CD4-positive, alpha-beta T cell treated with Interleukin-21 for 1 hour (primary cell): ENCODE results near the gene SPACA7.

ENCODE experiments used
- DNase-seq: peaks from one replicate; pipeline ENCODE4 v3.0.0-alpha.2; 2020

The SPACA7 gene

GRCh38 chr13:112448621-112449544 lies 72.7 kb downstream of the SPACA7 start:
- DNase-seq = no peak

GRCh38 chr13:112449545-112449930 lies 73.4 kb downstream of the SPACA7 start:
- no peak for DNase-seq

- no peak for DNase-seq
Measured at GRCh38 chr13:112450118-112450903, 74.2 kb downstream of the SPACA7 start.

DNA sequence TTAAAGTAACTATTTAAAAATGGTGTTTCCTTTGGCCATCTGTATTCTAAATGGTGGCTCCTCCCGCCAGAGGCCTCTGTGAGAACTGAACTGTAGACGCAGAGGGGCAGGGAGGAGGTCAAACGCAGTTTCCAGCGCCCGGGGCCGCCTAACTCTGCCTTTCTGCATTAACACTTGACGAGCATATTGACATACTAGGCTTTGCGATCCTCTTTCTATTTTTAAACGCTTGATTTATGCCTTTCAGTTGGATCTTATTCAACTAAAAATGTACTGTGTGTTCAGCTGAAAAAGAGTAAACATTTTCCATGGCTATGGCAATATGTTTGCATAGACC lies 74.7 kb downstream of the SPACA7 start:
- DNase-seq = no peak

DNA sequence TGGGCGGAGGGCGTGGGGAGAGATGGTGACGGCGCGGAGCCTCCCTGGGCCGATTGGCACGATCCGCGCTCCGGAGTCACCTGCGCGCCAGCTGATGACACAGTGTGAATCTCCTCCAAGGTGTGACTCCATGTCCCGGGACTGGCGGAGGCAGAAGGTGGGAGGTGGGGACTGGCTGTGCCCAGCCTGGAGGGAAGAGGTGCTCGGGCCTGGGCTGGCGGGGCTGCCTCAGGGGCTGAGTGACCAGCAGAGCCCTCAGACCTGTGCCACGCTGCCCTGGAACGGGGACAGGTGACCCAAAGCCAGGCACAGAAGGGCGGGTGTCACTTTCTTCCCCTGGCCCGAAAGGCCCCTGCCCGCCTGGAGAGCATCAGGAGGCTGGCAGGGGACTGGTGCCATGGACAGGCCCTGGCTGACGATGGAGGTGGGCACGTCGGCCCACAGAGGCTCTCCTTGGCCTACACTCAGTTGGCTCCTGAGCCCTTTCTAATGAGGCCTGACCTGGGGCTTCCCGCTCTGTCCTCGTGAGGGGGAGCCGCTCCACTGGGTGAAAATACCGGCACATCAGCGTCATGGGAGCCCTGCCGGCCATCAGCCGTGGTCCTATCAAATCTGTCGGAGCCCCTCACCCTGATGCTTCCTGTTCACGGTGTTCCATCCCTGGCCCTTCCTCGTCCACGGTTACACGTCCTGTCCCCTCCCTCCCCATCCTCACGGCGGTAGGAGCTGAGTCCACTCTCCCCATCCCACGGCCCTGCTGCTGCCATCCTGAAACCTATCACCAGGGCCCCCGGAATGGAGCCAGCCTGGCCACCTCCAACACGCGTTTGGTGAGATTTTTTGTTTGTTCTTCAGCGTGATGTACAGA lies 75.6 kb downstream of the SPACA7 start:
- DNase-seq = no peak

- no peak for DNase-seq
Measured at GRCh38 chr13:112452380-112453206, 76.4 kb downstream of the SPACA7 start.

GRCh38 chr13:112453207-112453829 lies 77.2 kb downstream of the SPACA7 start:
- no peak for DNase-seq

DNA sequence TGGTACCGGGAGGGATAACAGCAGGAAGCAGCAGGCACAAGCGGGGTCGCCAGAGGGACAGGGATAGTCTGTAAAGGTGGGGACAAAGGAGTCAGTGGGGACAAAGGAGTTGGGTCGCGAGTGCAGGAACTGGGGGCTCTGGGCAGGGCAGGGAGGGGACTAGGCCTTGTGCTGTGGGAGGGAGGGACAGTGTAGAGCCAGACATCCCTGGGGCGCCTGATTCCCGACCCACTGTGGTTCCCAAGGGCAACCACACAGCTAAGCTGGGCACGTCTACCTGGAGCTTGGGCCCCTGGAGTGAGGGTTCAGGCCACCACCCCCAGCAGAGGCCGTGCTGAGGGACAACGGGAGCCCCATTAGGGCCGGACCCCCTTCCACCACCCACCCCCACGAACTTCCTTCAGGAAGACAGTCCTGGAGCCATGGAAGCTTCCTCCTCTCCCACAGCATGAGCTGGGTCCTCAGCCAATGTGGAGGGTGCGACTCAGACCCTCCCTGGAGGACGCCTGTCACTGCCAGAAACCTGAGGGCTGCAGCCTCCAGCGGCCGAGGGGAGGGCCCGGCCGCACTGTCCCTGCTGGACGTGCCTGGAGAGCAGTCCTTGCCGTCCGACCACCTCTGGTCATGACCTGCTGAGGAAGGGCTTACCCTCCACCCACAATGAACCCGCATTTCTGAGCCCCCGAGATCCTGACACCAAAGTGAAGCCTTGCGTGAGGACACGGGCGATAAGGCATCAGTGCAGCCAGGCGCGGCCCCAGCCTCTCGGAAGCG lies 77.9 kb downstream of the SPACA7 start:
- DNase-seq = no peak

- no peak for DNase-seq
Measured at GRCh38 chr13:112454648-112455334, 78.6 kb downstream of the SPACA7 start.

- DNase-seq = no peak
Measured at GRCh38 chr13:112455476-112456059, 79.4 kb downstream of the SPACA7 start.

GRCh38 chr13:112456138-112457056 lies 80.2 kb downstream of the SPACA7 start:
- no peak for DNase-seq

- DNase-seq = no peak
Measured at GRCh38 chr13:112457081-112457480, 80.9 kb downstream of the SPACA7 start.

DNA sequence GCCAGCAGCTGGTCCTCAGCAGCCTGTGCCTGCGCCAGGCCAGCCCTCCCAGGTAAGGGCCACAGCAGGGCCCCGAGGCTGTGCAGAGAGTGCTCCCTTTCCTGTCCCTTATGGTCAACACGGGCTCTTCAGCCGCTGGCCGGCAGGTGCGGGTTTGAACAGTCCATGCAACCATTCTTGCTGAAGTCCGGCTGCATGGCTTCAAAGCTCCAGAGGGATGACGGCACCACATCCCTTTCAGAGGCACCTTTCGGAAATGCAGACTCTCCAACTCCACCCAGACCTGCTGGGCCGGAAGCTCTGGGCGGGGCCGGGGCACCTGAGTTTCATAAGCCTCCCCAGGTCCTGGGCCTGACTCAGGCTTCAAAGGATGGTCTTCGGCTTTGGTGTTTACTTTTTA lies 81.3 kb downstream of the SPACA7 start:
- no peak for DNase-seq

DNA sequence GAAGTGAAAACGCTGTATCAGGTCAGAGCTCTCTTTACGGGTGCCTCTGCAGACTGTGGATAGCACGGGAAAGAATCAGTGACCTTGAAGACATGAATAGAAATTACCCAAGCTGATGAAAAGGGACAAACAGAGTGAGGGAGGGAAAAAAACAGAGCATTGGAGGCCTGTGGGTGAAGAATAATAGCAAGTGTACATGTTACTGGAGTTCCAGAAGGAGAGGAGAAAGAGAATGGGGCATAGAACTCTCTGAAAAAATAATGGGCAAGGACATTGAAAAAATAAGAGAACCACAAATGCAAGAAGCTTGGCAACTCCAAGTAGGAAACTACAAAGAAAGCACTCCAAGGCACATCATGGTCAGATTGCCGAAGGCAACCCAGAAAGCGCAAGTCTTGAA lies 86.3 kb downstream of the SPACA7 start:
- DNase-seq = no peak

DNA sequence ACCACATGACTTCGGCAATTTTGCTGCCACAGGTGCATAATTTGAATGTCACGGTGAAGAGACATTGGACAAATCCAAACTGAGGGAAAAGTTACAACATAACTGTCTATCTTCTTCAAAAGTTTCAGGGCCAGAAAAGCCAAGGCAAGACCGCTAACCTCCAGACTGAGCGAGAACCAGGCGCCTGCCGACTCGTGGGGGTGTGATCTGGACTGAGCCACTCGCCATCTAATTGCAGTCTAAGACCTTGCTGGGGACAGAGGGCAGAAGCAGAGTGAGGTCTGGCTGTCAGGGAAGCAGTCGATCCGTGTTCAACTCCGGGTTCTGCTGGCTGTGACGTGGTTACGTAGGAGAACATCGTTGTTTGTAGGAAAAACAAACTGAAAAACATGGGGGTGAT lies 88.6 kb downstream of the SPACA7 start:
- no peak for DNase-seq

DNA sequence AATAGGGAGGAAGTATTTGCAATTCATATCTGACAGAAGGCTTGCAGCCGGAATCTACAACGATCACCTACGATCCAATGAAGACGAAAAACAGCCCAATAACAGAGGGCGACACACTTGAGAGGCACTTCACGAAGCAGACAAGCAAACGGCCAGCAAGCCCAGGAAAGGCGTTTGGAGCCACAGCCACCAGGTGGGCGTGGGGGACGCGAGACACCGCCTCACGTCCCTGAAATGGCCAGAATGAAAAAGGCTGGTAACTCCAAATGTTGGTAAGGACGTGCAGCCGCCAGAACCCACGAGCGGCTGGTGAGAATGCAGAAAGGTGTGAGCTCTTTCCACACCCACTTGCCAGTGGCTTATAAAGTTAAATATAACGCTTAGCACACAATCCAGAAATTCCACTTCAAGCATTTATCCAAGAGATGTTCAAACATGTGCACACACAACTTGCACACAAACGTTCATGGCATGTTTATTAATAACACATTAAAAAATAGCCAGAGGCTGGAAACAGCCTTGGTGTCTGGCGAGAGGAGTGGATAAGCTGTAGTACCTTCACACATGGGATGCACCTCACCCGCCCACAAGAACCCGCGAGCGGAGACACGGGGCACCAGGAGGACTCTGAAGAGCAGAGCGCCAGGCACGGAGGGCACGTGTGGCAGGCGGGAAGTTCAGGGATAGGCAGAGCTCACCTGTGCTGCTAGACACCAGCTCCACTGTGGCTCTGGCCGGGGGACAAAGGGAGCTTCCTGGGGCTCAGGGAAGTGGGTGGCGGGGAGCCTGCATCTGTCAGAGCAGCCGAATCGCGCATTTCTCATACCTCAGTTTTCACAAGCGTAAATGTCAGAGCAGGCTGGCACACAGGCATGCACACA lies 89.3 kb downstream of the SPACA7 start:
- no peak for DNase-seq

GRCh38 chr13:112466132-112467058 lies 90.2 kb downstream of the SPACA7 start:
- DNase-seq = no peak
